Ovary (tissue), 9 donors: ENCODE measurements around the gene FAM170B. TPM values are rescaled to one million over a fixed set of nuclear protein-coding genes. Genes with fewer than 3 reads are reported as not detected.

Source experiments
- DNase-seq, 5 donors: peaks; one replicate each; pipeline ENCODE4 v3.0.0-alpha.2; 2019 to 2020
- H3K27ac ChIP-seq, 2 donors: fragments of 200-600 bp; one replicate each; pipeline versions ENCODE4 v1.5.1 to v1.8.0; 2019 to 2022
- H3K27me3 ChIP-seq: fragments of 200-600 bp; one replicate; pipeline ENCODE4 v1.8.0; 2022
- H3K36me3 ChIP-seq: fragments of 200-600 bp; sonication (generic); one replicate; pipeline ENCODE4 v1.5.1; 2019
- H3K4me1 ChIP-seq: one replicate; pipeline ENCODE4 v1.8.1; 2013; ENCODE audit warnings: mild to moderate bottlenecking, moderate library complexity; ENCODE audit not compliant: insufficient read depth
- H3K4me3 ChIP-seq: fragments of 200-600 bp; sonication (generic); one replicate; pipeline ENCODE4 v1.5.1; 2017
- H3K9me3 ChIP-seq, 2 donors: fragments of 200-600 bp in 1 of 2; sonication (generic) in 1 of 2; one replicate each; pipeline versions ENCODE4 v1.5.1 to v1.8.1; 2013 to 2019; ENCODE audit warnings: mild to moderate bottlenecking in 1 of 2, moderate library complexity in 1 of 2
- EP300 ChIP-seq: sonication (generic); formaldehyde crosslinking; IDR thresholded peaks from one replicate; pipeline ENCODE4 v1.6.1; 2017; ENCODE audit warnings: antibody characterized with exemption
- POLR2A ChIP-seq: fragments of 450-650 bp; IDR thresholded peaks from one replicate; pipeline ENCODE4 v1.6.1; 2017; ENCODE audit warnings: antibody characterized with exemption, mild to moderate bottlenecking, moderate library complexity
- WGBS, 3 donors: extraction: QIAGEN DNeasy Blood & Tissue Kit in 1 of 3; methylation state at CpG; one replicate each; pipeline versions ENCODE4 v1.1.5 to v1.1.7; 2013 to 2017; 5-methylcytosine and 5-hydroxymethylcytosine counted together
- intact Hi-C, 4 donors: fragments of 100-400 bp; cut with DNase I; formaldehyde crosslinking; loops; one replicate each; pipeline versions ENCODE4 v1.11.0 to v1.15.1; 2022 to 2023
- polyA plus RNA-seq, 2 donors: library from polyadenylated mRNA; stranded (reverse); fragments of 200-250 nt in 1 of 2; fragments of 350-450 nt in 1 of 2; fragmentation: Illumina TruSeq in 1 of 2; extraction: RNeasy Lipid Tissue Mini Kit (QIAGEN cat#74804) in 1 of 2; gene quantifications; one replicate each; pipeline ENCODE4 v1.2.3, GENCODE V29; 2013 to 2014
- total RNA-seq, 7 donors: library from RNA; depleted of rRNA in 2 of 7; stranded (reverse); fragments of >200 nt in 2 of 7; fragmentation: NEBNext Ultra II Directional in 3 of 7; extraction: Animal tissue kit (Norgen Biotek cat#: 25700) in 3 of 7; gene quantifications; one replicate each; pipeline versions ENCODE4 v1.1.0 to v1.2.4, GENCODE V29; 2016 to 2023
- TF ChIP-seq, protein P1 (sequence below), 3 donors: fragments of 450-650 bp in 2 of 3; fragments of 200-600 bp in 1 of 3; IDR thresholded peaks; one replicate each; pipeline versions ENCODE4 v1.5.1 to v1.8.0; 2016 to 2022; ENCODE audit warnings: antibody characterized with exemption in 3 of 3, mild to moderate bottlenecking in 1 of 3
- donor health status: DM: no; HTN: no; CAD: no; lungs with moderate emphysema.
- donor health status: DM: no; HTN: no; CAD: no.
- donor health status: Bipolar disorder and iron deficiency.
- donor health status: DM: yes; HTN: yes; CAD: no.
- donor health status: DM: no; HTN: no; CAD: no.
- donor health status: DM: yes; HTN: yes; CAD: no.

FAM170B gene
- total and polyA plus RNA-seq, 9 donors, result not detected

DNA sequence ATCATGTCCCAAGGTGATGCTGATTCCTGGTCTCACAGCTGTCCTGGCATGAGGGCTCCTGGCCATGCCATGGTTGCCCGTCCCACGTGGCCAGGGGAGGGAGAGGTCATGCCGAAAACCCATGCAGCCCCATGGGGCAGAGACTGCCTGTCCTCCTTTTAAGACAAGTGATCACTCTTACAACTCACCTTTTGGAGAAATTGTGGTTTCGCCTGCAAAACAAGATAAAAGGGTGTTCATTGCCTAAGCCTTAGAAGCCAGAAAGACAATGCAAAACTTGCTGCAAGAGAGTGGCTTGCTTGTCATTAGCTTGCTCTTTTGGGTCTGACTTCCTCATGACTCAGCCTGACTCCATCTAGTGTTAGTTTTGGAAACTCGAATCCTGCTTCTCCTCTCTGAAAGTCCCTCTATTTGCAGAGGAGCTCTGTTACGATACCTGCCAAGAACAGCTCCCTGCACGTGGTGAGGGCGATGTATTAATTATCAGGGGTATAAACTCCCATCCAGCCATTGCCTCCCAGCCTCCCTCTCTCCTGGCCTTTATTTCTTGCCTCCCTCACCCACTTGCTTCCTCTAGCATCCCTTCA lies 27.7 kb upstream of the FAM170B start:
- no peaks in the 10 kb centered on the region for H3K27me3 ChIP-seq
- H3K4me1 ChIP-seq, result no peaks in the 10 kb centered on the region
- H3K27ac ChIP-seq, result no peak overlapping the region
- no peak for TF ChIP-seq EP300
- TF ChIP-seq, protein P1, sequence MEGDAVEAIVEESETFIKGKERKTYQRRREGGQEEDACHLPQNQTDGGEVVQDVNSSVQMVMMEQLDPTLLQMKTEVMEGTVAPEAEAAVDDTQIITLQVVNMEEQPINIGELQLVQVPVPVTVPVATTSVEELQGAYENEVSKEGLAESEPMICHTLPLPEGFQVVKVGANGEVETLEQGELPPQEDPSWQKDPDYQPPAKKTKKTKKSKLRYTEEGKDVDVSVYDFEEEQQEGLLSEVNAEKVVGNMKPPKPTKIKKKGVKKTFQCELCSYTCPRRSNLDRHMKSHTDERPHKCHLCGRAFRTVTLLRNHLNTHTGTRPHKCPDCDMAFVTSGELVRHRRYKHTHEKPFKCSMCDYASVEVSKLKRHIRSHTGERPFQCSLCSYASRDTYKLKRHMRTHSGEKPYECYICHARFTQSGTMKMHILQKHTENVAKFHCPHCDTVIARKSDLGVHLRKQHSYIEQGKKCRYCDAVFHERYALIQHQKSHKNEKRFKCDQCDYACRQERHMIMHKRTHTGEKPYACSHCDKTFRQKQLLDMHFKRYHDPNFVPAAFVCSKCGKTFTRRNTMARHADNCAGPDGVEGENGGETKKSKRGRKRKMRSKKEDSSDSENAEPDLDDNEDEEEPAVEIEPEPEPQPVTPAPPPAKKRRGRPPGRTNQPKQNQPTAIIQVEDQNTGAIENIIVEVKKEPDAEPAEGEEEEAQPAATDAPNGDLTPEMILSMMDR (IDR thresholded peaks at IDR 0.05), result peak in 1 of 3 donors; percentile 26
- no peak overlapping the region for H3K4me3 ChIP-seq
- H3K9me3 ChIP-seq, result no peaks in the 10 kb centered on the region
- intact Hi-C loops, result loop anchor here in 2 of 4 donors (5.0 kb wide), 1 partner anchor 179 kb away; no protein-coding TSS in a partner anchor
- WGBS, 3 donors, result 41 to 48% (median 42%) methylated on average over 8 of the region's 8 CpGs
- H3K36me3 ChIP-seq, result no peaks in the 10 kb centered on the region
- DNase-seq, result no peak

DNA sequence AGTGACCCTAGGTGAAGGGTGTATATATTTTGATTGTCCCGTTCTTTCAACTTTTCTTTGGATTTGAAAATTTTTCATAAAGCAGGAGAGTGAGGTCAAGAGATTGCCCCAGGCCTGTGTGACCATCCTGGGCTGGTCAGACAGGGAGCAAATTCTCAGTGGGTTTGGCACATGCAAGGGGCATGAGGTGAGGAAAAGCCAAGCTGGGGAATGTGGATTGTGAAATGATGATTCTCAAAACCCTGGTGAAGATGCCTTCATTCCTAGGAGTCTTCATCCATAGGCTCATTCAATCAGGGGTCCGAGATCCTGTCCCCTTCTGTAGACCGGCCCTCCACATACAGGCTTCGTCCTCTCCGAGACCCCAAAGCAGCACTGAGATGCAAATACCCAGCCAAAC lies 27.0 kb upstream of the FAM170B start:
- Histone ChIP-seq H3K27ac (no peak overlapping the region), H3K9me3 (no peaks in the 10 kb centered on the region), H3K27me3 (no peaks in the 10 kb centered on the region), H3K36me3 (no peaks in the 10 kb centered on the region), H3K4me1 (no peaks in the 10 kb centered on the region), H3K4me3 (no peak overlapping the region)
- DNase-seq, result no peak
- 96 to 98% (median 98%) methylated on average over 5 of the region's 5 CpGs for WGBS, 3 donors
- TF ChIP-seq, protein P1 (IDR thresholded peaks at IDR 0.05), result no peak
- TF ChIP-seq EP300 (no peak), POLR2A (no peak)
- intact Hi-C loops, result loop anchor here in 2 of 4 donors (5.0 kb wide), 1 partner anchor 179 kb away; no protein-coding TSS in a partner anchor

DNA sequence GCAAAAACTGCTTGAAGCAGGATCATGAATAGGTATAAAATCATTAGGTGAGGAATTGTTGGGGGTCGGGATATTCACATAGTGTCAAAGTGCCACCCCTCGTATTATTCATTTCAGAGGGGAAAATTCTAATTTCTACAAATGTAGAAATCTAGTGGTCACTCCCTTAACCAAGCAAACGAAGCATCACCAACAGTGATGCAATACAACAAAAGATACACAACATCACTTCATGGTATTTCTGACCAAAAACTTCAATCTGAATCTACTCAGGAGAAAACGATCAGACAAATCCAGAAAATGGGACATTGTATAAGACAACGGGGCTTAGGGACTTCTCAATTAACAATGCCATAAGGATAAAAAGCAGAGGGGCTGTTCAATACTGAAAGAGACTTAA lies 26.3 kb upstream of the FAM170B start:
- intact Hi-C loops, result loop anchor here in 2 of 4 donors (5.0 kb wide), 1 partner anchor 178 kb away; no protein-coding TSS in a partner anchor

DNA sequence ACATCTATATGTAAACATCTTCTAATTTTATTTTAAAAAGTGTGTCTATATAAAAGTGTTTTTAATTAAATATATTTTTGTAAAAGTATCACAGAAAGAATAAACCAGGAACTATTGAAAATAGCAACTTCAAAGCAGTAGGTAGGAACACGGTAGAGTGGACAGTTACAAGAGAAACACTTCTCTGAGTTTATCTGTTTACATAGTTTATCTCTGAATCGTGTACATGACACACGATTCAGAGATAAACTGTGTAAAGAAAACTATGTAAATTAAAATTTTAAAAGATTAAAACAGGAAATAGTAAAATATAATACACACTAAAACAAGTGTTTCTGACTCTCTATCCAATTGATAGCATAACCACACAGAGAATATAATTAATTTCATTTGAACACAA lies 25.1 kb upstream of the FAM170B start:
- H3K27me3 ChIP-seq, result no peaks in the 10 kb centered on the region
- no peaks in the 10 kb centered on the region for H3K4me1 ChIP-seq
- DNase-seq, result no peak
- TF ChIP-seq, protein P1 (IDR thresholded peaks at IDR 0.05), result no peak
- no peak for TF ChIP-seq POLR2A
- no peak for TF ChIP-seq EP300
- no peaks in the 10 kb centered on the region for H3K9me3 ChIP-seq
- 11 to 38% (median 22%) methylated on average over 3 of the region's 3 CpGs for WGBS, 3 donors
- no peak overlapping the region for H3K27ac ChIP-seq
- intact Hi-C loops, result loop anchor here in 1 of 4 donors (5.0 kb wide), 1 partner anchor 177 kb away; no protein-coding TSS in a partner anchor
- H3K36me3 ChIP-seq, result no peaks in the 10 kb centered on the region
- no peak overlapping the region for H3K4me3 ChIP-seq

More for the DNA sequence above, 26.3 kb upstream of the FAM170B start:
- TF ChIP-seq EP300, result no peak
- TF ChIP-seq POLR2A, result no peak
- TF ChIP-seq, protein P1 (IDR thresholded peaks at IDR 0.05), result no peak
- Histone ChIP-seq H3K36me3 (no peaks in the 10 kb centered on the region), H3K4me3 (no peak overlapping the region), H3K27me3 (no peaks in the 10 kb centered on the region), H3K27ac (no peak overlapping the region), H3K4me1 (no peaks in the 10 kb centered on the region), H3K9me3 (no peaks in the 10 kb centered on the region)
- 93 to 97% (median 97%) methylated on average over 5 of the region's 5 CpGs for WGBS, 3 donors
- DNase-seq, result no peak
